WTC11 (cell line): ENCODE results near the gene SEMA3F. TPM values are rescaled to one million over a fixed set of nuclear protein-coding genes. Genes with fewer than 3 reads are reported as not detected.

ENCODE experiments used
- ATAC-seq: fragments of 200-7000 bp; cut with Tn5 transposase; 2 replicates; pipeline ENCODE4 v1.10.0; 2021; ENCODE audit warnings: mild to moderate bottlenecking, moderate library complexity
- CTCF ChIA-PET: fragments of 300-600 bp; sonication (Branson Sonifier 250); formaldehyde crosslinking; loops from one replicate; lab custom pipeline; 2021; ENCODE audit warnings: antibody characterized with exemption; lab: Charles Lee
- POLR2A ChIA-PET: fragments of 350-600 bp; sonication (Branson Sonifier 250); formaldehyde crosslinking; loops from one replicate; lab custom pipeline; 2021; ENCODE audit warnings: antibody characterized with exemption; lab: Charles Lee
- DNase-seq: peaks from one replicate; pipeline ENCODE4 v3.0.0; 2021; ENCODE audit warnings: low spot score
- H3K27ac Mint-ChIP-seq: 2 replicates; pipeline ENCODE4 v1.8.0; 2021; ENCODE audit warnings: mixed read lengths
- H3K27me3 Mint-ChIP-seq: 2 replicates; pipeline ENCODE4 v1.8.0; 2021; ENCODE audit warnings: low read depth, mild to moderate bottlenecking, moderate library complexity, mixed read lengths
- H3K36me3 Mint-ChIP-seq: 2 replicates; pipeline ENCODE4 v1.8.0; 2021; ENCODE audit warnings: mixed read lengths
- H3K4me1 Mint-ChIP-seq: 2 replicates; pipeline ENCODE4 v1.8.0; 2022; ENCODE audit warnings: mixed read lengths
- H3K4me3 Mint-ChIP-seq: 2 replicates; pipeline ENCODE4 v1.8.0; 2021; ENCODE audit warnings: mild to moderate bottlenecking, moderate library complexity, mixed read lengths
- H3K9me3 Mint-ChIP-seq: 2 replicates; pipeline ENCODE4 v1.8.0; 2021; ENCODE audit warnings: mixed read lengths
- ATF1 ChIP-seq: sonication (generic); formaldehyde crosslinking; IDR thresholded peaks from 2 replicates; pipeline ENCODE4 v1.8.1; 2023; ENCODE audit warnings: mild to moderate bottlenecking, moderate library complexity, missing genetic modification reagents
- E2F1 ChIP-seq: sonication (generic); formaldehyde crosslinking; IDR thresholded peaks from 2 replicates; pipeline ENCODE4 v1.8.0; 2022; ENCODE audit warnings: mild to moderate bottlenecking, missing genetic modification reagents
- ETV6 ChIP-seq: sonication (generic); formaldehyde crosslinking; IDR thresholded peaks from 2 replicates; pipeline ENCODE4 v1.8.1; 2022; ENCODE audit warnings: mild to moderate bottlenecking, missing genetic modification reagents
- FOXK1 ChIP-seq: sonication (generic); formaldehyde crosslinking; IDR thresholded peaks from 2 replicates; pipeline ENCODE4 v1.8.0; 2022; ENCODE audit warnings: mild to moderate bottlenecking, moderate library complexity, missing genetic modification reagents
- GABPB1 ChIP-seq: sonication (generic); formaldehyde crosslinking; IDR thresholded peaks from 2 replicates; pipeline ENCODE4 v1.8.1; 2023; ENCODE audit warnings: mild to moderate bottlenecking, missing genetic modification reagents
- HMGXB4 ChIP-seq: sonication (generic); formaldehyde crosslinking; IDR thresholded peaks from 2 replicates; pipeline ENCODE4 v1.8.1; 2023; ENCODE audit warnings: mild to moderate bottlenecking, moderate library complexity, missing genetic modification reagents
- JUN ChIP-seq: sonication (generic); formaldehyde crosslinking; IDR thresholded peaks from 2 replicates; pipeline ENCODE4 v1.8.0; 2023; ENCODE audit warnings: mild to moderate bottlenecking, missing genetic modification reagents
- NFATC4 ChIP-seq: fragments of 250-450 bp; sonication (Bioruptor Pico); IDR thresholded peaks from 2 replicates; pipeline ENCODE4 v1.9.0; 2021; ENCODE audit warnings: mild to moderate bottlenecking
- OVOL2 ChIP-seq: fragments of 250-450 bp; sonication (Bioruptor Pico); IDR thresholded peaks from 2 replicates; pipeline ENCODE4 v1.9.0; 2021; ENCODE audit warnings: mild to moderate bottlenecking, borderline replicate concordance
- TCF7 ChIP-seq: sonication (generic); formaldehyde crosslinking; IDR thresholded peaks from 2 replicates; pipeline ENCODE4 v1.8.0; 2022; ENCODE audit warnings: mild to moderate bottlenecking, low read depth, missing genetic modification reagents, moderate library complexity
- TP53 ChIP-seq: sonication (generic); formaldehyde crosslinking; IDR thresholded peaks from 2 replicates; pipeline ENCODE4 v1.8.1; 2023; ENCODE audit warnings: mild to moderate bottlenecking, missing genetic modification reagents
- ZNF232 ChIP-seq: sonication (generic); formaldehyde crosslinking; IDR thresholded peaks from 2 replicates; pipeline ENCODE4 v1.8.0; 2022; ENCODE audit warnings: mild to moderate bottlenecking, missing genetic modification reagents
- ZNF396 ChIP-seq: fragments of 250-450 bp; sonication (Bioruptor Pico); IDR thresholded peaks from 2 replicates; pipeline ENCODE4 v1.8.0; 2021; ENCODE audit warnings: mild to moderate bottlenecking, moderate library complexity, borderline replicate concordance
- total RNA-seq: library from RNA; stranded (reverse); gene quantifications from 3 replicates; pipeline ENCODE4 v1.2.3, GENCODE V29; 2021
- TF ChIP-seq, protein P1 (sequence below): sonication (generic); formaldehyde crosslinking; IDR thresholded peaks from 2 replicates; pipeline ENCODE4 v1.8.1; 2023; ENCODE audit warnings: mild to moderate bottlenecking, missing genetic modification reagents
- TF ChIP-seq, protein P2 (sequence below): sonication (generic); formaldehyde crosslinking; IDR thresholded peaks from 2 replicates; pipeline ENCODE4 v1.8.1; 2022; ENCODE audit warnings: missing genetic modification reagents, borderline replicate concordance
- TF ChIP-seq, protein P3 (sequence below): sonication (generic); formaldehyde crosslinking; IDR thresholded peaks from 2 replicates; pipeline ENCODE4 v1.8.1; 2023; ENCODE audit warnings: mild to moderate bottlenecking, missing genetic modification reagents, borderline replicate concordance
- TF ChIP-seq, protein P4 (sequence below): sonication (generic); formaldehyde crosslinking; IDR thresholded peaks from 2 replicates; pipeline ENCODE4 v1.8.1; 2022; ENCODE audit warnings: low read depth, mild to moderate bottlenecking, moderate library complexity, missing genetic modification reagents, borderline replicate concordance
- TF ChIP-seq, protein P5 (sequence below): sonication (generic); formaldehyde crosslinking; IDR thresholded peaks from 2 replicates; pipeline ENCODE4 v1.8.0; 2023; ENCODE audit warnings: mild to moderate bottlenecking, missing genetic modification reagents
- TF ChIP-seq, protein P6 (sequence below): sonication (generic); formaldehyde crosslinking; IDR thresholded peaks from 2 replicates; pipeline ENCODE4 v1.8.0; 2022; ENCODE audit warnings: mild to moderate bottlenecking, missing genetic modification reagents

Gene SEMA3F
- total RNA-seq, 1 experiment from 2014 or later = 49.0 TPM

DNA sequence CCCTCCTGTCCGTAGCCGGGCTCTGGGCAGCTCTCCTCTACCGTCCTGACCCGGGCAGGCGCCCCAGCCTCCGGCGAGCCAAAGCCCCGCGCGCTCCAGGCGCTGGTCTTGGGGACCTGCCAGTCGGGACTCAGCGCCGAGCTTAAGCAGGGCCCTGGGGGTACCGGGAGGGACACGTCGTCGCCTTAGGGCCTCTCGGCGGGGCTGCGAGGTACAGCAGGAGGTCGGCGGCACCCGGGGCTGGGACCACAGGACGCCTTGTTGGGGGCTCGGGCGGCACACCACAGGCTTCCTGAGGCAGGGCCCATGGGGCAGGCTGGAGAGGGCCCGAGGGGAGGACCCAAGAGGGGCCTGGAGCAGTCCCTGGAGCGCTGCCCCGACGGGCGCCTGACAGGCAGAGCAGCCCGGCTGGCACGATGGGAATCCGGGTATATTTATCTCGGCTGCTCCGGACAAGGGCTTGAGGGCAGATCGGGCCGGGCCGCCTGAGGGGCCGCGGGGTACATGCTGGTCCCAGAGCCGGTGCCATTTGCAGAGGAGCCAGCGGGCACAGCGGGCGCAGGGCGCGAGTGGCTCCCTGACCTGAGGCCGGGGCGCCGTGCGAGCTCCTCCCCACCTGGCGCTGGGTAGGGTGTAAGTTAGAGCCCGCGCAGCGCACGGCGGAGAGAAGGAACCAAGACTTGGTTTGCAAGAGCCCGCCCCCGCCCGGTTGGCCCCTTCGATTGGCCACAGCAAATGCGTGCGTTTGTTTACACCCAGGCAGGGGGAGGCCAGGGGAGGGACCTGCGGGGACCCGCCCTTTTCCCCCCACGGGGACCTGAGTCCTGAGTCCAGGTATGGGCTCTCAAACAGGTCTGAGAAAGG, 50.5 kb downstream of the SEMA3F start:
- POLR2A ChIA-PET = interaction anchor here (0.9 to 2.9 kb wide), 2 partner anchors 11 to 12 kb away, joined by 3 to 11 read pairs; no protein-coding TSS in a partner anchor
- H3K36me3 Mint-ChIP-seq = no peaks in the 10 kb centered on the region
- TF ChIP-seq, protein P1, sequence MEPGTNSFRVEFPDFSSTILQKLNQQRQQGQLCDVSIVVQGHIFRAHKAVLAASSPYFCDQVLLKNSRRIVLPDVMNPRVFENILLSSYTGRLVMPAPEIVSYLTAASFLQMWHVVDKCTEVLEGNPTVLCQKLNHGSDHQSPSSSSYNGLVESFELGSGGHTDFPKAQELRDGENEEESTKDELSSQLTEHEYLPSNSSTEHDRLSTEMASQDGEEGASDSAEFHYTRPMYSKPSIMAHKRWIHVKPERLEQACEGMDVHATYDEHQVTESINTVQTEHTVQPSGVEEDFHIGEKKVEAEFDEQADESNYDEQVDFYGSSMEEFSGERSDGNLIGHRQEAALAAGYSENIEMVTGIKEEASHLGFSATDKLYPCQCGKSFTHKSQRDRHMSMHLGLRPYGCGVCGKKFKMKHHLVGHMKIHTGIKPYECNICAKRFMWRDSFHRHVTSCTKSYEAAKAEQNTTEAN = no peak
- TF ChIP-seq HMGXB4 (CRISPR knock-in tag) (no peak; the same call in 1 of the 2 replicates), TP53 (peak; percentile 39; the same call in 1 of the 2 replicates), ATF1 (no peak), ZNF396 (no peak), ZNF232 (CRISPR knock-in tag) (no peak), OVOL2 (CRISPR knock-in tag) (no peak), E2F1 (CRISPR knock-in tag) (no peak), GABPB1 (CRISPR knock-in tag) (no peak), FOXK1 (CRISPR knock-in tag) (peak; percentile 84), ETV6 (CRISPR knock-in tag) (no peak), TCF7 (no peak), JUN (CRISPR knock-in tag) (no peak), NFATC4 (CRISPR knock-in tag) (no peak)
- TF ChIP-seq, protein P2, sequence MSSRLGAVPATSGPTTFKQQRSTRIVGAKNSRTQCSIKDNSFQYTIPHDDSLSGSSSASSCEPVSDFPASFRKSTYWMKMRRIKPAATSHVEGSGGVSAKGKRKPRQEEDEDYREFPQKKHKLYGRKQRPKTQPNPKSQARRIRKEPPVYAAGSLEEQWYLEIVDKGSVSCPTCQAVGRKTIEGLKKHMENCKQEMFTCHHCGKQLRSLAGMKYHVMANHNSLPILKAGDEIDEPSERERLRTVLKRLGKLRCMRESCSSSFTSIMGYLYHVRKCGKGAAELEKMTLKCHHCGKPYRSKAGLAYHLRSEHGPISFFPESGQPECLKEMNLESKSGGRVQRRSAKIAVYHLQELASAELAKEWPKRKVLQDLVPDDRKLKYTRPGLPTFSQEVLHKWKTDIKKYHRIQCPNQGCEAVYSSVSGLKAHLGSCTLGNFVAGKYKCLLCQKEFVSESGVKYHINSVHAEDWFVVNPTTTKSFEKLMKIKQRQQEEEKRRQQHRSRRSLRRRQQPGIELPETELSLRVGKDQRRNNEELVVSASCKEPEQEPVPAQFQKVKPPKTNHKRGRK = no peak
- TF ChIP-seq, protein P3, sequence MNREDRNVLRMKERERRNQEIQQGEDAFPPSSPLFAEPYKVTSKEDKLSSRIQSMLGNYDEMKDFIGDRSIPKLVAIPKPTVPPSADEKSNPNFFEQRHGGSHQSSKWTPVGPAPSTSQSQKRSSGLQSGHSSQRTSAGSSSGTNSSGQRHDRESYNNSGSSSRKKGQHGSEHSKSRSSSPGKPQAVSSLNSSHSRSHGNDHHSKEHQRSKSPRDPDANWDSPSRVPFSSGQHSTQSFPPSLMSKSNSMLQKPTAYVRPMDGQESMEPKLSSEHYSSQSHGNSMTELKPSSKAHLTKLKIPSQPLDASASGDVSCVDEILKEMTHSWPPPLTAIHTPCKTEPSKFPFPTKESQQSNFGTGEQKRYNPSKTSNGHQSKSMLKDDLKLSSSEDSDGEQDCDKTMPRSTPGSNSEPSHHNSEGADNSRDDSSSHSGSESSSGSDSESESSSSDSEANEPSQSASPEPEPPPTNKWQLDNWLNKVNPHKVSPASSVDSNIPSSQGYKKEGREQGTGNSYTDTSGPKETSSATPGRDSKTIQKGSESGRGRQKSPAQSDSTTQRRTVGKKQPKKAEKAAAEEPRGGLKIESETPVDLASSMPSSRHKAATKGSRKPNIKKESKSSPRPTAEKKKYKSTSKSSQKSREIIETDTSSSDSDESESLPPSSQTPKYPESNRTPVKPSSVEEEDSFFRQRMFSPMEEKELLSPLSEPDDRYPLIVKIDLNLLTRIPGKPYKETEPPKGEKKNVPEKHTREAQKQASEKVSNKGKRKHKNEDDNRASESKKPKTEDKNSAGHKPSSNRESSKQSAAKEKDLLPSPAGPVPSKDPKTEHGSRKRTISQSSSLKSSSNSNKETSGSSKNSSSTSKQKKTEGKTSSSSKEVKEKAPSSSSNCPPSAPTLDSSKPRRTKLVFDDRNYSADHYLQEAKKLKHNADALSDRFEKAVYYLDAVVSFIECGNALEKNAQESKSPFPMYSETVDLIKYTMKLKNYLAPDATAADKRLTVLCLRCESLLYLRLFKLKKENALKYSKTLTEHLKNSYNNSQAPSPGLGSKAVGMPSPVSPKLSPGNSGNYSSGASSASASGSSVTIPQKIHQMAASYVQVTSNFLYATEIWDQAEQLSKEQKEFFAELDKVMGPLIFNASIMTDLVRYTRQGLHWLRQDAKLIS (CRISPR knock-in tag) = no peak
- TF ChIP-seq, protein P4, sequence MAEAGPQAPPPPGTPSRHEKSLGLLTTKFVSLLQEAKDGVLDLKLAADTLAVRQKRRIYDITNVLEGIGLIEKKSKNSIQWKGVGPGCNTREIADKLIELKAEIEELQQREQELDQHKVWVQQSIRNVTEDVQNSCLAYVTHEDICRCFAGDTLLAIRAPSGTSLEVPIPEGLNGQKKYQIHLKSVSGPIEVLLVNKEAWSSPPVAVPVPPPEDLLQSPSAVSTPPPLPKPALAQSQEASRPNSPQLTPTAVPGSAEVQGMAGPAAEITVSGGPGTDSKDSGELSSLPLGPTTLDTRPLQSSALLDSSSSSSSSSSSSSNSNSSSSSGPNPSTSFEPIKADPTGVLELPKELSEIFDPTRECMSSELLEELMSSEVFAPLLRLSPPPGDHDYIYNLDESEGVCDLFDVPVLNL = no peak
- TF ChIP-seq, protein P5, sequence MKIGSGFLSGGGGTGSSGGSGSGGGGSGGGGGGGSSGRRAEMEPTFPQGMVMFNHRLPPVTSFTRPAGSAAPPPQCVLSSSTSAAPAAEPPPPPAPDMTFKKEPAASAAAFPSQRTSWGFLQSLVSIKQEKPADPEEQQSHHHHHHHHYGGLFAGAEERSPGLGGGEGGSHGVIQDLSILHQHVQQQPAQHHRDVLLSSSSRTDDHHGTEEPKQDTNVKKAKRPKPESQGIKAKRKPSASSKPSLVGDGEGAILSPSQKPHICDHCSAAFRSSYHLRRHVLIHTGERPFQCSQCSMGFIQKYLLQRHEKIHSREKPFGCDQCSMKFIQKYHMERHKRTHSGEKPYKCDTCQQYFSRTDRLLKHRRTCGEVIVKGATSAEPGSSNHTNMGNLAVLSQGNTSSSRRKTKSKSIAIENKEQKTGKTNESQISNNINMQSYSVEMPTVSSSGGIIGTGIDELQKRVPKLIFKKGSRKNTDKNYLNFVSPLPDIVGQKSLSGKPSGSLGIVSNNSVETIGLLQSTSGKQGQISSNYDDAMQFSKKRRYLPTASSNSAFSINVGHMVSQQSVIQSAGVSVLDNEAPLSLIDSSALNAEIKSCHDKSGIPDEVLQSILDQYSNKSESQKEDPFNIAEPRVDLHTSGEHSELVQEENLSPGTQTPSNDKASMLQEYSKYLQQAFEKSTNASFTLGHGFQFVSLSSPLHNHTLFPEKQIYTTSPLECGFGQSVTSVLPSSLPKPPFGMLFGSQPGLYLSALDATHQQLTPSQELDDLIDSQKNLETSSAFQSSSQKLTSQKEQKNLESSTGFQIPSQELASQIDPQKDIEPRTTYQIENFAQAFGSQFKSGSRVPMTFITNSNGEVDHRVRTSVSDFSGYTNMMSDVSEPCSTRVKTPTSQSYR (CRISPR knock-in tag) = no peak
- TF ChIP-seq, protein P6, sequence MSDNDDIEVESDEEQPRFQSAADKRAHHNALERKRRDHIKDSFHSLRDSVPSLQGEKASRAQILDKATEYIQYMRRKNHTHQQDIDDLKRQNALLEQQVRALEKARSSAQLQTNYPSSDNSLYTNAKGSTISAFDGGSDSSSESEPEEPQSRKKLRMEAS (CRISPR knock-in tag) = peak; percentile 28
- TF ChIP-seq, all 79 proteins: peak for 3
- Mint-ChIP-seq H3K4me1 (peaks cover under 1% of the 10 kb centered on the region; the same call in 1 of the 2 replicates), H3K4me3 (peak overlapping the region; percentile 67), H3K9me3 (no peaks in the 10 kb centered on the region), H3K27me3 (peaks cover 38% of the 10 kb centered on the region), H3K27ac (no peak overlapping the region)
- CTCF ChIA-PET = interaction anchor here (0.5 to 6.1 kb wide), 12 partner anchors 8 to 85 kb away, joined by 3 to 133 read pairs (median 9); partner anchors contain the start of gene GNAT1
- DNase-seq (peak; percentile 87), ATAC-seq (peak; percentile 70)
